GM12892 (cell line): Measurements from ENCODE around the gene CASP3.

Experiments used
- POLR2AphosphoS5 ChIP-seq: IDR thresholded peaks from 2 replicates; pipeline ENCODE4 v1.6.1; 2011; ENCODE audit warnings: low read depth, low read length, control low read depth
- TAF1 ChIP-seq: IDR thresholded peaks from 2 replicates; pipeline ENCODE4 v1.6.1; 2011; ENCODE audit warnings: low read depth, mild to moderate bottlenecking, control low read depth, low read length, borderline replicate concordance

- TF ChIP-seq POLR2AphosphoS5, result no peak
- no peak for TF ChIP-seq TAF1
Observed at GRCh38 chr4:184675018-184675417, 25.8 kb upstream of the CASP3 start.
